ENCODE data around the gene ATCAY.

Gene ATCAY

DNA sequence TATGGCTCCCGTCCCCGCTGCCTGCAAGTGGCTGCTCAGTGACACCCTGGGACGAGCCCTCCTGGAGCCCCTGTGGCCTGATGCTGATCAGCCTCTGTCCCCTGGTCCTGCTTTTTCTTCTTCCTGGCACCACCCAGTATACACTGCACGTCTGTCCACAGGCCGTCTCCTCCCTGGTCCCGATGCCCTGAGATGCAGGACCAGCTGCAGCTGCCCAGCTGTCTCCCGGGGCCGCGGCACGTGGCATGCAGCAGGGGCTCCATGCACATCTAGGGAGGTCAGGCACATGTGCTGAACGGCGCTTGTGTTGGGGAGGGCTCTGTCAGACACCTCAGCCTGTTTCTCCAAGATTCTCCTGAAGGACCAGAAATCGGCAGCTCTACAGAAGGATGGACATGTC lies 41.8 kb upstream of the ATCAY start:
- H3K9ac ChIP-seq = no peak overlapping the region
- H3K4me3 ChIP-seq = no peak overlapping the region
- 0 out of 2 replicates have a peak, but pooled peaks cover 6% of the 10 kb centered on the region for H3K4me1 ChIP-seq
- H4K20me1 ChIP-seq = no peaks in the 10 kb centered on the region
- H3K4me2 ChIP-seq = no peak overlapping the region
- no peak for TF ChIP-seq Cebpa-rat (IDR thresholded peaks at IDR 0.05)
- H3K27me3 ChIP-seq = no peaks in the 10 kb centered on the region
- peaks cover 14% of the 10 kb centered on the region for H3K9me3 ChIP-seq
- no peaks in the 10 kb centered on the region for H3K36me3 ChIP-seq
- H3K27ac ChIP-seq = no peak overlapping the region

DNA sequence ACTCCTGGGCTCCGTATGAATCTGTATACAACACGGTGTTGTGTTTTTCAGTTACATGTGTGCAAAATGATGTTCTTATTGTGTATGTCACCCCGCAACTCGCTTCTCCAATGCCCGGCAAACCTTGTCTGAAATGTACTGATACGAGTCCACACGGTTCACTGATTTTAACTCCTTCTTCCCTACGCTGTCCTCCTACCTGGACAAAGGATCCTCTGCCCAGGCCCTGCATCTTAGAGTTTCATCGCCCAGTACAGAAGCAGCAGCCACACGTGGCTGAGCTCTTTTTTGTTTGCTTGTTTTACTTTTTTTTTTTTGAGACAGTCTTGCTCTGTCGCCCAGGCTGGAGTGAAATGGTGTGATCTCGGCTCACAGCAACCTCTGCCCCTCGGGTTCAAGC lies 40.5 kb upstream of the ATCAY start:
- Histone ChIP-seq H3K27ac (no peak overlapping the region), H3K4me3 (no peak overlapping the region), H3K4me1 (0 out of 2 replicates have a peak, but pooled peaks cover 6% of the 10 kb centered on the region), H3K27me3 (no peaks in the 10 kb centered on the region), H3K9ac (no peak overlapping the region), H3K4me2 (no peak overlapping the region), H3K36me3 (no peaks in the 10 kb centered on the region), H4K20me1 (no peaks in the 10 kb centered on the region), H3K9me3 (peaks cover 14% of the 10 kb centered on the region)
- TF ChIP-seq Cebpa-rat (IDR thresholded peaks at IDR 0.05) = no peak

DNA sequence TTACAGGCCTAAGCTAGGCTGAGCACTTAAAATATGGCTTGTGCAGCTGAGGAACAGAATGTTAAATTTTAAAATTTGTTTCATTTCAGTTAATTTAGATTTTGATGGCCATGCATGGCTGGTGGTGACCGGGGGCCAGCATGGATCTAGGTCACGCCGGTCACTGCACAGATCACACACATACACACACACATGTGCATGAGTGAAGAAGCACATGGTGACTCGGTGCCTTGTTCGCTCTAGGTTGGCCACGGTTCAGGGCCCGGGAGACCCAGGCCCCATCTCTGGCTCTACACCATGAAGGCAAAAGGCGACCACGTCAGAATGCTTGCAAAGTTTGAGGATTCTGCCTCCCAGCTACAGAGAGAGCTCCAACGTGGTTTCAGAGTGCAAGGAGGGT lies 39.7 kb upstream of the ATCAY start:
- no peaks in the 10 kb centered on the region for H4K20me1 ChIP-seq
- no peak overlapping the region for H3K27ac ChIP-seq
- H3K27me3 ChIP-seq = no peaks in the 10 kb centered on the region
- 0 out of 2 replicates have a peak, but pooled peaks cover 6% of the 10 kb centered on the region for H3K4me1 ChIP-seq
- H3K9me3 ChIP-seq = peaks cover 14% of the 10 kb centered on the region
- no peak for TF ChIP-seq Cebpa-rat (IDR thresholded peaks at IDR 0.05)
- no peaks in the 10 kb centered on the region for H3K36me3 ChIP-seq
- H3K9ac ChIP-seq = no peak overlapping the region
- no peak overlapping the region for H3K4me3 ChIP-seq
- no peak overlapping the region for H3K4me2 ChIP-seq

DNA sequence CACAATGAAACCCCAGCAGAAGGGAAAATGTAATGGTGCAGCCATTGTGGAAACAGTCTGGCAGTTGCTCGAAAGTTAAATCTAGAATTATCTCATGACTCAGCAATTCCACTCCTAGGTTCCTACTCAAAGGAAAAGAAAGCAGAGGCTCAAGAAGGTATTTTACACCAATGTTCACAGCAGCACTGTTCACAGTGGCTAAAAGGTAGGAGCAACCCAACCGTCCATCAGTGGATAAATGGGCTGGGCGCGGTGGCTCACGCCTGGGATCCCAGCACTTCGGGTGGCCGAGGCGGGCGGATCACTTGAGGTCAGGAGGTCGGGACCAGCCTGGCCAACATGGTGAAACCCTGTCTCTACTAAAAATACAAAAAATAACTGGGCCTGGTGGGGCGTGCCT lies 37.5 kb upstream of the ATCAY start:
- Histone ChIP-seq H3K27me3 (no peaks in the 10 kb centered on the region), H3K36me3 (no peaks in the 10 kb centered on the region), H3K4me2 (no peak overlapping the region), H3K4me1 (0 out of 2 replicates have a peak, but pooled peaks cover 6% of the 10 kb centered on the region), H3K9me3 (peaks cover under 1% of the 10 kb centered on the region; the same call in 1 of the 2 replicates), H3K9ac (no peak overlapping the region), H4K20me1 (no peaks in the 10 kb centered on the region), H3K4me3 (no peak overlapping the region), H3K27ac (no peak overlapping the region)
- no peak for TF ChIP-seq Cebpa-rat (IDR thresholded peaks at IDR 0.05)

DNA sequence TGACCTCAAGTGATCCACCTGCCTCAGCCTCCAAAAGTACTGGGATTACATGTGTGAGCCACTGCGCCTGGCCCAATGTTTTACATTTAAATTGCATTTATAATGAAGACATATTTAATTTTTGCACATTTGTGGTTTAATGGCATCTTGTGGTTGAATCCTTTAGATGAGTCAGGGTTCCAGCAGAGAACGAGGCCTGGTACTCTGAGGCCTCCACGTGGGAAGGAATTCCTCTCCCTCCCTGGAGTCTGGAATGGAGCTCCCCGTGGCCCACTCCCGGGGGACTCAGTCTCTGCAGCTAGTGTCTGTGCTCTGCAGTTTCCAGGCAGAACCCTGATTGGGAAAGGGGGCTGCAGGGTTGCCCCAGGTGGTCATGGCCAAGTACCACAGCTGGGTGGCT lies 35.9 kb upstream of the ATCAY start:
- Histone ChIP-seq H4K20me1 (no peaks in the 10 kb centered on the region), H3K27me3 (no peaks in the 10 kb centered on the region), H3K27ac (no peak overlapping the region), H3K9ac (no peak overlapping the region), H3K4me3 (no peak overlapping the region), H3K9me3 (no peaks in the 10 kb centered on the region), H3K4me1 (0 out of 2 replicates have a peak, but pooled peaks cover 6% of the 10 kb centered on the region), H3K36me3 (no peaks in the 10 kb centered on the region), H3K4me2 (no peak overlapping the region)
- TF ChIP-seq Cebpa-rat (IDR thresholded peaks at IDR 0.05) = no peak

DNA sequence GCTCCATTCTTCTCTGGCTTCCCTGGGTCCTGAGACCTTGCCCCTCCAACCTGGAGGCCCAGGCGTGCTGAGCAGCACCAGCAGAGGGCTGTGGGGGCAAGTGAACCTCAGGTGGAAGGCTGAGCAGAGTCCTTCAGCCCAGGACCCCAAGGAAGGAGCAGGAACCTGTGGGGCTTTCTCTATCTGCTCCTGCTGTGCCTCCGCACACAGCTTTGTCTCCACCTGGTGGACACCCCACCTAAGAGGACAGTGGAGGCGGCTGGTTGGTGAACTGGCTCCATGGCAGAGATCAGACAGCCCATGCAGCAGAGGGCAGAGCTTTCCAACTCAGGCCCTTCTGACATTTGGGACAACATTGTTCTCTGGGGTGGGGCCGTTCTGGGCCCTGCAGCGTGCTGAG lies 31.4 kb upstream of the ATCAY start:
- H3K4me1 ChIP-seq = peaks cover 37% of the 10 kb centered on the region
- no peak overlapping the region for H3K27ac ChIP-seq
- H3K4me2 ChIP-seq = no peak overlapping the region
- no peak overlapping the region for H3K9ac ChIP-seq
- no peaks in the 10 kb centered on the region for H4K20me1 ChIP-seq
- H3K27me3 ChIP-seq = no peaks in the 10 kb centered on the region
- no peaks in the 10 kb centered on the region for H3K36me3 ChIP-seq
- no peak for TF ChIP-seq Cebpa-rat (IDR thresholded peaks at IDR 0.05)
- no peak overlapping the region for H3K4me3 ChIP-seq
- H3K9me3 ChIP-seq = peaks cover 15% of the 10 kb centered on the region

DNA sequence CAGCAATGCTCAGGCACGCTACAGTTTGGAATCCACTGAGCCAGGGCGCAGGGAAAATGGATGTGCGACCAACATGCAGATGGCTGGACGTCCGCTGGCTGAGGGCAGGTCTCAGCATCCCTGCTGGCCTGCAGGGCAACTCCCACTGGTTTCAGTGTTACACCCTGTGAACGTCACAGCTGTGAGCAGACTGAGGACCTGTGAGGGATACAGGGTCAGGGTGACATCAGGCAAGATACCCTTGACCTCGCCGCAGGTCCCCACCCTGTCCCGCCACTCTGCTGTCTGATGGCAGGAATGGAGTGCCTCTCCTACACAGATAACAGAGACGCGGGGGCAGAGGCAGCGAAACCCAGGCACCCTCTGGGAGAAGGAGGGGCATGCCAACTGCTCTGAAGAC lies 30.7 kb upstream of the ATCAY start:
- Histone ChIP-seq H3K9me3 (peaks cover 15% of the 10 kb centered on the region), H3K36me3 (no peaks in the 10 kb centered on the region), H3K27me3 (no peaks in the 10 kb centered on the region), H3K4me1 (peaks cover 44% of the 10 kb centered on the region), H3K9ac (no peak overlapping the region), H3K4me2 (no peak overlapping the region), H4K20me1 (no peaks in the 10 kb centered on the region), H3K4me3 (no peak overlapping the region), H3K27ac (no peak overlapping the region)
- TF ChIP-seq Cebpa-rat (IDR thresholded peaks at IDR 0.05) = no peak

DNA sequence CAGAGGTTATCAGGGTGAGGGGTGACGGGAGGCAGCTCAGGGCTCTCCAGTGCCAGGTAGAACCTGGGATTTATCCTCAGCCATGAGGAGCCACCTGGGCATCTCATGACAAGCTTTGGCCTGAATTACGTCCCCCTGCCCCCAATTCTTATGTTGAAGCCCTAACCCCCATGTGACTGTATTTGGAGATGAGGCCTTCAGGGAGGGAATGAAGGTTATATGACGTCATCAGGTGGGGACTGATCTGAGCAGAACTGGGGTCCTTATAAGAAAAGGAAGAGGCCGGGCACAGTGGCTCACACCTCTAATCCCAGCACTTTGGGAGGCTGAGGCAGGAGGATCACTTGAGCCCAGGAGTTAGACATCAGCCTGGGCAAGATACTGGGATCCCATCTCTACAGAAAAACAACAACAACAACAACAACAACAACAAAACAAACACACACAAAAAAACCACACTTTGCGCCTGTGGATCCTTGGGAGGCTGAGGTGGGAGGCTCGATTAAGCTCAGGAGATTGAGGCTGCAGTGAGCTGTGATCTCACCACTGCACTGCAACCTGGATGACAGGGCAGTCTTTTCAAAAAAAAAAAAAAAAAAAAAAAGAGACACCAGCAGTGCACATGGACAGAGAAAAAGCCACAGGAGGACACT lies 30.0 kb upstream of the ATCAY start:
- H3K4me3 ChIP-seq = no peak overlapping the region
- peaks cover 15% of the 10 kb centered on the region for H3K9me3 ChIP-seq
- H3K4me2 ChIP-seq = peak overlapping the region; percentile 37
- H3K36me3 ChIP-seq = no peaks in the 10 kb centered on the region
- TF ChIP-seq Cebpa-rat (IDR thresholded peaks at IDR 0.05) = no peak
- no peak overlapping the region for H3K9ac ChIP-seq
- peak overlapping the region; percentile 55; the same call in 1 of the 2 replicates for H3K27ac ChIP-seq
- no peaks in the 10 kb centered on the region for H3K27me3 ChIP-seq
- no peaks in the 10 kb centered on the region for H4K20me1 ChIP-seq
- H3K4me1 ChIP-seq = peaks cover 49% of the 10 kb centered on the region

DNA sequence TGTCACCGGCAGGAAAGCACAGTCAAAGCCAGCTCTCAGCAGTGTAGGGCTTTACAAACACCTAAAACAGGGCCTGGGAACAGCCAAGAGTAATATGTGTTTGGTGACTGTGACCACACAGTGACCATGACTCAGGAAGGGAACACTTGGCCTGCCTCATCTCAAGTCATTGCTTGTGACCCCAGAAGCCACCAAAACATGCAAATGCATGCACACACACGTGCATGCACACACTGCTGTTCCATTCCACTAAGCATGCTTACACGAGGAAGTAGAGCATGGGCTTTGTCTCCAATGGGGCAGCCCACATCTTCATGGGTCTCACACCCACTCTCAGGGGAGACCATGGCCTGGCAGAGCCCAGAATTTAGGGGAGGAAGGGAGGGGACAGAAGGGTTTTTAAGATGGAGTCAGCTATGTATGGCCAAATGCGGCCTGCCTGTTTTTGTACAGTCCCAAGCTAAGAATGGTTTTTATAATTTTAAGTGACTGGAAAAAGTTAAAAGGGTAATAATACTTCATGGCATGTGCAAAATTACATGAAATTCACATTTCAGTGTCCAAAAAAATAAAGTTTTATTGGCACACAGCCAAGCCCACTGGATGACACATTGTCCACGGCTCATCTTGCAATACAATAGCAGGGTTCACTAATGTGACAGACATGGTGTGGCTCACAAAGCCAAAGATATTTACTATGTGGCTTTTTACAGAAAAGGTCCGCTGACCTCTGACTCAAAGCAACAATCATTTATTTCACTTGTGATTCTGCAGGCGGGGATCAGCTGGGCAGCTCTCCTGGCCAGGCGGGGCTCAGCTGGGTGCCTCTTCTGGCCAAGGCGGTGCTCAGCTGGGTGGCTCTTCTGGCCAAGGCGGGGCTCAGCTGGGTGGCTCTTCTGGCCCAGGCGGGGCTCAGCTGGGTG lies 29.0 kb upstream of the ATCAY start:
- H3K27me3 ChIP-seq = no peaks in the 10 kb centered on the region
- H3K27ac ChIP-seq = peak overlapping the region; percentile 55; the same call in 1 of the 2 replicates
- peaks cover 49% of the 10 kb centered on the region for H3K4me1 ChIP-seq
- H3K4me2 ChIP-seq = peak overlapping the region; percentile 37
- H3K9me3 ChIP-seq = peaks cover 15% of the 10 kb centered on the region
- no peaks in the 10 kb centered on the region for H3K36me3 ChIP-seq
- H3K4me3 ChIP-seq = no peak overlapping the region
- H3K9ac ChIP-seq = no peak overlapping the region
- no peaks in the 10 kb centered on the region for H4K20me1 ChIP-seq
- TF ChIP-seq Cebpa-rat (IDR thresholded peaks at IDR 0.05) = no peak

DNA sequence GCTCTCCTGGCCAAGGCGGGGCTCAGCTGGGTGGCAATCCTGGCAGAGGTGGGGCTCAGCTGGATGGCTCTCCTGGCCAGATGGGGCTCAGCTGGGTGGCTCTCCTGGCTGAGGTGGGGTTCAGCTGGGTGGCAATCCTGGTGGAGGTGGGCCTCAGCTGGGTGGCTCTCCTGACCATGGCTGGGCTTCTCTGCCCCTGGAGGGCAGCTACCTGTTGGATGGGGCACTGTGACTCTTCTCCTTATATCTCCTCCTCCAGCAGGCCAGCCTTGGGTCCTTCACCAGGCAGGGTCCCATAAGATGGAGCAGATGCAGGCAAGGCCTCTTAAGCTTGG lies 28.3 kb upstream of the ATCAY start:
- TF ChIP-seq Cebpa-rat (IDR thresholded peaks at IDR 0.05) = no peak
- Histone ChIP-seq H3K36me3 (no peaks in the 10 kb centered on the region), H3K27ac (no peak overlapping the region), H3K9ac (no peak overlapping the region), H3K27me3 (no peaks in the 10 kb centered on the region), H3K9me3 (peaks cover 15% of the 10 kb centered on the region), H3K4me1 (peaks cover 52% of the 10 kb centered on the region), H3K4me3 (no peak overlapping the region), H3K4me2 (no peak overlapping the region), H4K20me1 (no peaks in the 10 kb centered on the region)

Measured in BLaER1 (cell line).